ENCODE data around the gene TEKT3.

GRCh38 chr17:15264542-15264941, 76.9 kb downstream of the TEKT3 start:
- no peak for TF ChIP-seq CTCF (IDR thresholded peaks at IDR 0.05; ENCODE audit: extremely low read depth in 1 of 2, insufficient read depth in 1 of 2, low read depth in 1 of 2, low read length in 2 of 2)
- TF ChIP-seq MYC (IDR thresholded peaks at IDR 0.05; ENCODE audit: low read depth, low read length), result no peak
- no peak for TF ChIP-seq POLR2A (IDR thresholded peaks at IDR 0.05; ENCODE audit: low read depth, low read length)
- no peak for TF ChIP-seq POLR2AphosphoS5 (IDR thresholded peaks at IDR 0.05; ENCODE audit: insufficient read depth, low read depth, low read length)
- TF ChIP-seq EZH2 (IDR thresholded peaks at IDR 0.05; ENCODE audit: borderline replicate concordance, low read depth, low read length, severe bottlenecking), result no peak
- TF ChIP-seq MAX (IDR thresholded peaks at IDR 0.05; ENCODE audit: insufficient read depth, insufficient read length), result no peak
- TF ChIP-seq JUN (IDR thresholded peaks at IDR 0.05; ENCODE audit: borderline replicate concordance, insufficient read depth, insufficient read length, low read depth), result no peak
- TF ChIP-seq GATA2 (IDR thresholded peaks at IDR 0.05; ENCODE audit: insufficient read depth, insufficient read length, low read depth, low read length), result no peak
- TF ChIP-seq FOS (IDR thresholded peaks at IDR 0.05; ENCODE audit: borderline replicate concordance, insufficient read depth, low read length), result no peak
